ENCODE data around the gene ODAD3. TPM values are rescaled to one million over a fixed set of nuclear protein-coding genes. Genes with fewer than 3 reads are reported as not detected.

The ODAD3 gene
- total RNA-seq, 1 donor from 2014 or later, result 0.66 TPM

- Histone ChIP-seq H3K9ac (ENCODE audit: low read length) (no peak overlapping the region), H3K79me2 (ENCODE audit: insufficient read depth, low read length) (no peaks in the 10 kb centered on the region), H3K4me1 (ENCODE audit: insufficient read depth, low read length) (peaks cover 3% of the 10 kb centered on the region), H4K20me1 (ENCODE audit: insufficient read depth, low read length) (no peaks in the 10 kb centered on the region), H3K4me2 (ENCODE audit: low read length) (no peak overlapping the region), H3K27ac (ENCODE audit: low read depth, low read length) (no peak overlapping the region), H3K36me3 (ENCODE audit: insufficient read depth, low read length) (no peaks in the 10 kb centered on the region), H3K9me3 (ENCODE audit: insufficient read depth, low read depth, low read length) (no peaks in the 10 kb centered on the region), H3K4me3 (ENCODE audit: insufficient read depth, low read depth, low read length) (no peak overlapping the region), H3K27me3 (ENCODE audit: insufficient read depth, low read length) (peaks cover 49% of the 10 kb centered on the region), H2AFZ (ENCODE audit: low read depth, low read length) (no peak overlapping the region)
- Mint-ChIP-seq H3K36me3 (ENCODE audit: low read depth, unreplicated experiment) (no peaks in the 10 kb centered on the region), H3K4me3 (ENCODE audit: unreplicated experiment) (no peak overlapping the region), H3K27ac (ENCODE audit: unreplicated experiment) (no peak overlapping the region), H3K4me1 (ENCODE audit: low read depth, unreplicated experiment) (no peaks in the 10 kb centered on the region), H3K9me3 (ENCODE audit: unreplicated experiment) (peaks cover 3% of the 10 kb centered on the region), H3K27me3 (ENCODE audit: low read depth, unreplicated experiment) (peaks cover 42% of the 10 kb centered on the region)
- TF ChIP-seq EZH2 (IDR thresholded peaks at IDR 0.05; ENCODE audit: insufficient read depth, low read length) (no peak), CTCF (IDR thresholded peaks at IDR 0.05; ENCODE audit: insufficient read depth, low read depth, low read length) (no peak)
- FAIRE-seq, result no peak
- DNase-seq (ENCODE audit: low read depth), result no peak
Measured at GRCh38 chr19:11423164-11423790, 11.6 kb downstream of the ODAD3 start.

GRCh38 chr19:11422163-11423065 lies 12.5 kb downstream of the ODAD3 start:
- Mint-ChIP-seq H3K27ac (ENCODE audit: unreplicated experiment) (no peak overlapping the region), H3K9me3 (ENCODE audit: unreplicated experiment) (peaks cover 3% of the 10 kb centered on the region), H3K36me3 (ENCODE audit: low read depth, unreplicated experiment) (no peaks in the 10 kb centered on the region), H3K4me1 (ENCODE audit: low read depth, unreplicated experiment) (no peaks in the 10 kb centered on the region), H3K4me3 (ENCODE audit: unreplicated experiment) (peak overlapping the region; percentile 20), H3K27me3 (ENCODE audit: low read depth, unreplicated experiment) (peaks cover 46% of the 10 kb centered on the region)
- Histone ChIP-seq H3K27ac (ENCODE audit: low read depth, low read length) (no peak overlapping the region), H3K27me3 (ENCODE audit: insufficient read depth, low read length) (peaks cover 56% of the 10 kb centered on the region), H4K20me1 (ENCODE audit: insufficient read depth, low read length) (no peaks in the 10 kb centered on the region), H3K4me1 (ENCODE audit: insufficient read depth, low read length) (peaks cover 3% of the 10 kb centered on the region), H3K79me2 (ENCODE audit: insufficient read depth, low read length) (no peaks in the 10 kb centered on the region), H3K4me2 (ENCODE audit: low read length) (peak overlapping the region; percentile 54), H3K9me3 (ENCODE audit: insufficient read depth, low read depth, low read length) (no peaks in the 10 kb centered on the region), H3K9ac (ENCODE audit: low read length) (no peak overlapping the region), H2AFZ (ENCODE audit: low read depth, low read length) (peak overlapping the region; percentile 41), H3K4me3 (ENCODE audit: insufficient read depth, low read depth, low read length) (no peak overlapping the region), H3K36me3 (ENCODE audit: insufficient read depth, low read length) (no peaks in the 10 kb centered on the region)
- TF ChIP-seq EZH2 (IDR thresholded peaks at IDR 0.05; ENCODE audit: insufficient read depth, low read length), result no peak
- no peak for TF ChIP-seq CTCF (IDR thresholded peaks at IDR 0.05; ENCODE audit: insufficient read depth, low read depth, low read length)
- DNase-seq (ENCODE audit: low read depth) (no peak), FAIRE-seq (no peak)
